22Rv1 (cell line): ENCODE results near the gene KDM4E.

Source experiments
- CTCF ChIP-seq: fragments of 450-650 bp; IDR thresholded peaks from 2 replicates; pipeline ENCODE4 v1.5.1; 2017; ENCODE audit warnings: mild to moderate bottlenecking
- ZFX ChIP-seq: fragments of 450-650 bp; IDR thresholded peaks from 2 replicates; pipeline ENCODE4 v1.6.1; 2017; ENCODE audit warnings: antibody characterized with exemption, borderline replicate concordance

GRCh38 chr11:95042239-95042638, 17.2 kb downstream of the KDM4E start:
- TF ChIP-seq CTCF = no peak
- TF ChIP-seq ZFX = no peak
